Measurements from ENCODE around the gene CSTPP1.
"Not testable (repeated sequence)": the region's sequence is repeated elsewhere in the genome, so short reads cannot be mapped to it uniquely, and the experiment has no call there.

The CSTPP1 gene

GRCh38 chr11:46997796-46998195 lies 61.2 kb downstream of the CSTPP1 start:
- not testable (repeated sequence) for DNase-seq

GRCh38 chr11:46999217-46999616 lies 62.7 kb downstream of the CSTPP1 start:
- DNase-seq: no peak

- DNase-seq: no peak
These were observed 63.5 kb downstream of the CSTPP1 start for GRCh38 chr11:47000033-47000432.

GRCh38 chr11:47001781-47002181 lies 65.2 kb downstream of the CSTPP1 start:
- DNase-seq: no peak

GRCh38 chr11:47002390-47002789 lies 65.8 kb downstream of the CSTPP1 start:
- DNase-seq: no peak

- no peak for DNase-seq
These were observed 66.8 kb downstream of the CSTPP1 start for GRCh38 chr11:47003180-47003877.

GRCh38 chr11:47004595-47005033 lies 68.1 kb downstream of the CSTPP1 start:
- no peak for DNase-seq

DNA sequence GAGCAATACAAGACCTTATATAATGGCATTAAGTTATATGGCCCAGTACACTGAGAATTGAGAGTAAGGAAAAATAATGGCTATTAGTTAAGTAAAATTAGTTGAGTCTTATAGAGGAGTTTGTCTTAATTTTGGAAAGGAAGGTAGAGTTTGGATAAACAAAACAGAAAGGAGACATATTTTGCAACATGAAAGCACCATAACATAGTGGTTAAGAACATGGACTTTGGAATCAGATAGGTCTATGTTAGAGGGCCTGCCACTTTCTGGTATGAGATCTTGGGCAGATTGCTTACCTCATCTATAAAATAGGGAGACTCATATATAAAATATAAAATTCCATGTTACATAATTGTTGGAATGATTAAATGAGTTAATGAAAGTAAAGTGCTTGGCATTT lies 68.9 kb downstream of the CSTPP1 start:
- no peak for DNase-seq

- DNase-seq: no peak
These were observed 71.0 kb downstream of the CSTPP1 start for GRCh38 chr11:47007579-47007978.

DNA sequence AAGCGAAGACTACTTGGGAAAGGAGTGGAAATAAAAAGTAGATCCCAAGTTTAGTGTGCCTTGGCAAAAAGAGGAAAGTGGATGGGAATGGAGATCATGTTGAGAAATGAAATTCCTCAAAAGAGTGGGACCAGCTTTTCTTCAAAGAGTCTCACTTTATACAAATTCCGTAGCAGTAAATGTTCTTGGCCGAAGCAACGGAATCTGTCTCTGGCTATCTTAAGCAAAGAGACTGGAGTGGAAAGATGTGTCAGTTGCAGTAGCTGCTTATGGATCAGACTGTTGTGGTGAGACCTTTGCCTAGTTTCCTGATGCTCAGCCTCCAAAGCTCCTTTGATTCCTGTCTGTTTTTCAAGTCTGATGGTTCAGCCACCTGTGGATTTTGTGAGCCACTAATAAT lies 73.6 kb downstream of the CSTPP1 start:
- DNase-seq: no peak

DNA sequence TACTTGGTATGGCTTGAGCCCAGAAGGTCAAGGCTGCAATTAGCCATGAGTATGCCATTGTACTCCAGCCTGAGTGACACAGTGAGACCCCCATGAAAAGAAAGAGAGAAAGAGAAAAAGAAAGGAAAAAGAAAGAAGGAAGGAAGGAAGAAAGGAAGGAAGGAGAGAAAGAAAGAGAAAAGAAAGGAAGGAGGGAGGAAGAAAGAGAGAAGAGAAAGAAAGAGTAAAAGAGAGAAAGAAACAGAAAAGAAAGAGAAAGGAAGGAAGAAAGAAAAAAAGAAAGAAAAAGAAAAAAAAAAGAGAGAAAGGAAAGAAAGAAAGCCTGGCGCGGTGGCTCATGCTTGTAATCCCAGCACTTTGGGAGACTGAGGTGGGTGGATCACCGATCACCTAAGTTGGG lies 77.5 kb downstream of the CSTPP1 start:
- no peak for DNase-seq

DNA sequence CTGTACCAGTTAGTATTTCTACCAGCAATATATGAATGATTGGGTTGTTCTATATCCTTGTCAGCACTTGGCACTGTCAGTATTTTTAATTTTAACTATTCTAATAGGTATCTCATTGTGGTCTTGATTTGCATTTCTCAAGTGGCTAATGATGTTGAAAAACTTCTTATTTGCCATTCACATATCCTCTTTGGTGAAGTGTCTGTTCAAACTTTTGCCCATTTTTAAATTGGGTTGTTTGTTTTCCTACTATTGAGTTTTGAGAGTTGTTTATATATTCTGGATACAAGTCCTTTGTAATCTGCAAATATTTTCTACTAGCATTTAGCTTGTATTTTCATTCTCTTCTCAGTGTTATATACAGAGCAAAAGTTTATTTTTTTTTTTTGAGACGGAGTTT lies 82.1 kb downstream of the CSTPP1 start:
- DNase-seq: no peak

DNA sequence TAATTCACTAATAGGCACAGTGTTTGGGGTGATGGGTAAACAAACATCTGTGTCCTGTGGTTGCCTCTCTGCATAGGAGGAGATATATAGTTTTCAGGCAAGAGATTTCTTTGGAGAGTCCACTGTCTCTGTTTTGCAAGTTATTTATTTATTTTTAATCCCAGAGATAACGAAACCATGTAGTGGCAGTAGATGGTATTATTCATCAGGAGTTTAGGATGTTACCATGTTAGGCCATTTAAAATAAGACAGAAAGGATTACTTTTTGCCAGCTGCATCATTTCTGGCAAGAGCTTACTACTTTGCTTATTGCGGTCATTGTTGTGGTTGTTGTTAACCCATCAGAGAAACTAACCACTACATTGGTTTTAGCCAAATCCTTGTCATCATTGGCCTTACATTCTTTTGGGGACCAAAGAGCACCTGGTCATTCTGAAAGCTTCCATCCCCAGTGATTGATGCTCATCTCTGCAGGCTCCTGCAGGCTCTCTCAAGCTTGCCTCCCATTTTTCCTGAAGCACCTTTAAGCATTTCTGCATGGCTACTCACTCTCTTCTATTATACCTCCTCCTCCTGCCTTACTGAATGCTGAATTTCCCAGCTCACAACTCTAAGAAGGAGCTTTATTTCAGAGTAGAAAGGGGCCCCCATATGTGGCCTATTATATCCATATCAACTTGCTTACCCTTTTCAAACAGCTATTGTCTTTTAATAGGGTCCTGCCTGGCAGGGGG lies 84.4 kb downstream of the CSTPP1 start:
- no peak for DNase-seq

- DNase-seq: no peak
These were observed 84.9 kb downstream of the CSTPP1 start for GRCh38 chr11:47021527-47021818.

DNA sequence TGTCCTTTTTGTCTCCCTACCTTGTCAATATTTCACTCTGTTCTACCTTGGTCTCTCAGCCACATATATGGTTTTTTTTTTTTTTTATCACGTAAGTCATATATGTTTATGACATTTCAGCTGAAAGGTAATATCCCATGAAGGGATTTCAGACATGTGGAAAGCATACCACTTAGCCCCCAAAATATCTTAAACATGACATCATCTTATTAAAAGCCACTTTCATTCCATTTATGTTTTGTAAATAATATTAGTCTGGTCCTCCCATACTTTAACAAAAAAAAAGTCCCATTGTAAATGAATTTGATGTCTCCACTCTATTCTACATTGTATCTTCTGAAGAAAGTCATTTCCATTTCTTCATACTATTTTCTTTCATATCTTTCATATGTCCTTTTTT lies 85.4 kb downstream of the CSTPP1 start:
- no peak for DNase-seq

DNA sequence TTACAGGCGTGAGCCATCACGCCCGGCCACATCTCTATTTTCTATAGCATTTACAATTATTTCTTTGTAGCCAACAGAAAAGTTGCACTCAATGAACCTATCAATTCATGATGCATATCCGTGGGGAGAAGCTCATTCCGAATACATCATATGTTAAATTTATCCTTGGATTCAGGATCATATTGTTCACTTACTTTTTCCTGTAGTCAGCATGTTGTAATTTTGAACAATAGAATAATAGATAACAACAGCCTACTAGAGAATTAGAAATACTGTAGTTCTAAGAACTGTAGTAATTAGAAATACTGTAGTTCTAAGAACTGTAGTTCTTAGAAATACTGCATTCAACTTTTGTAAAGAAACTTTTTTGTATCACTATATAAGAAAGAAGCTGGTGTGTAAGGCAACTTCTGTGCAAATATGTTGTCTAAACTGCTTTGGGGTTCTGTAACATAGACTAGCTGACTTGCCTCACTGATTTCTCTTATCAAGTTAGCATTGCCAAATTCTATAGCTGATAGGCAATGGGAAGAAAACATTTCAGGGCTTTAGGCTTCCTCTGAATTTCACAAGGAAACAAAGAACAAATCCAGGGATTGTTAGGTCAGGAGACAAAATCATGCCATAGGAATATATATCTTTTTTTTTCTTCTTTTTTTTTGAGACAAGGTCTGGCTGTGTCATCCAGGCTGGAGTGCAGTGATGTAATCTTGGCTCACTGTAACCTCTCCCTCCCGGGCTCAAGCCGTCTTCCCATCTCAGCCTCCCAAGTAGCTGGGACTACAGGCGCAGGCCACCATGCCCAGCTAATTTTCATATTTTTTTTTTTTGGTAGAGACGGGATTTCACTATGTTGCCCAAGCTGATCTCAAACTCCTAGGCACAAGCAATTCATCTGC lies 91.9 kb downstream of the CSTPP1 start:
- DNase-seq: no peak

GRCh38 chr11:47033439-47033838 lies 96.9 kb downstream of the CSTPP1 start:
- no peak for DNase-seq

DNA sequence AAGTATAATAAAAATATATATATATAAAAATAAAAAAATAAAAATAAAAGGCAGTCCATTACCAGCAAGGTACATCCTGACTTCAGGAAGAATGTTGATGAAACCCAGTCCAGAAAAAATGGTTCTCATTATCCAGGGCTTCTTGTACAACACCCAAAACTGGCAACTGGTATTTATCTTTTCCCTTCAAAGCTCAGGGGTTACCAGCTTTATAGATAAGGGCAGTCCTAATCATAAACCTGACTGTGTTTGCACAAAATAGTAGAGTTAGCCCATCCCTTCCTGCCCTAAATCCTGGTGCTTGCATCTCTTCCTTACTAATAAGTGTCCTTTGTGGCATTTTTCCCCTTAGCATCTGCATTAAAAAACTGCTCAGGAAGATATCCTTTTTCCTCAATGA lies 97.5 kb downstream of the CSTPP1 start:
- DNase-seq: no peak

GRCh38 chr11:47035108-47035507 lies 98.5 kb downstream of the CSTPP1 start:
- DNase-seq: no peak

DNA sequence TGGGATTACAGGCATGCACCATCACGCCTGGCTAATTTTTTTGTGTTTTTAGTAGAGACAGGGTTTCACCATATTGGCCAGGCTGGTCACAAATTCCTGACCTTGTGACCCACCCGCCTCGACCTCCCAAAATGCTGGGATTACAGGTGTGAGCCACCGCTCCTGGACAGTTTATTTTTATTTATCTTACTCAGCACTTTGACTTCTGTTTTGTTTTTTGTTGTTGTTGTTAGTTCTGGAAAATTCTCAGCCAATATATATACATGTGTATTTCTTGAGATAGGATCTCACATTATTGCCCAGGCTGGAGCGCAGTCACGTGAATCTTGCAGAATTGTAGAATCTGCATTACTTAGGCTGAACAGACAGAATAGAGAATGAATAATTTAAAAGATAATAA lies 107.6 kb downstream of the CSTPP1 start:
- no peak for DNase-seq

GRCh38 chr11:47047972-47048371 lies 111.4 kb downstream of the CSTPP1 start:
- no peak for DNase-seq

GRCh38 chr11:47050284-47050683 lies 113.7 kb downstream of the CSTPP1 start:
- DNase-seq: no peak

- no peak for DNase-seq
These were observed 114.7 kb downstream of the CSTPP1 start for GRCh38 chr11:47051217-47051616.

- no peak for DNase-seq
These were observed 115.6 kb downstream of the CSTPP1 start for GRCh38 chr11:47052165-47052564.
